GM18519 (cell line): ENCODE data around the gene TXNDC16.

Experiments
- ATAC-seq: cut with Tn5 transposase; IDR thresholded peaks from one replicate; pipeline ENCODE4 v1.9.1; 2021; ENCODE audit warnings: mild to moderate bottlenecking, moderate library complexity; ENCODE audit not compliant: unreplicated experiment, low FRiP score

Gene TXNDC16

GRCh38 chr14:52458721-52459085, 93.6 kb downstream of the TXNDC16 start:
- ATAC-seq: no peak

- ATAC-seq: no peak
Observed at GRCh38 chr14:52457411-52457810, 94.9 kb downstream of the TXNDC16 start.

- ATAC-seq: no peak
Observed at GRCh38 chr14:52455291-52456088, 96.8 kb downstream of the TXNDC16 start.

GRCh38 chr14:52447236-52447635, 105.1 kb downstream of the TXNDC16 start:
- ATAC-seq: no peak

GRCh38 chr14:52446355-52446754, 106.0 kb downstream of the TXNDC16 start:
- ATAC-seq: no peak

- ATAC-seq: no peak
Observed at GRCh38 chr14:52443506-52443905, 108.8 kb downstream of the TXNDC16 start.

GRCh38 chr14:52442602-52443001, 109.7 kb downstream of the TXNDC16 start:
- ATAC-seq: no peak

GRCh38 chr14:52442166-52442565, 110.1 kb downstream of the TXNDC16 start:
- no peak for ATAC-seq

- no peak for ATAC-seq
Observed at GRCh38 chr14:52439476-52439875, 112.8 kb downstream of the TXNDC16 start.

- ATAC-seq: no peak
Observed at GRCh38 chr14:52434955-52435354, 117.3 kb downstream of the TXNDC16 start.

GRCh38 chr14:52430474-52430873, 121.8 kb downstream of the TXNDC16 start:
- no peak for ATAC-seq

GRCh38 chr14:52429451-52429850, 122.9 kb downstream of the TXNDC16 start:
- ATAC-seq: no peak

- ATAC-seq: no peak
Observed at GRCh38 chr14:52427460-52427859, 124.8 kb downstream of the TXNDC16 start.

GRCh38 chr14:52422650-52423356, 129.5 kb downstream of the TXNDC16 start:
- no peak for ATAC-seq

- ATAC-seq: no peak
Observed at GRCh38 chr14:52417139-52417538, 135.2 kb downstream of the TXNDC16 start.

- ATAC-seq: no peak
Observed at GRCh38 chr14:52413729-52414408, 138.4 kb downstream of the TXNDC16 start.

GRCh38 chr14:52412426-52412825, 139.9 kb downstream of the TXNDC16 start:
- ATAC-seq: no peak

- ATAC-seq: no peak
Observed at GRCh38 chr14:52405314-52405713, 147.0 kb downstream of the TXNDC16 start.

GRCh38 chr14:52402812-52403526, 149.3 kb downstream of the TXNDC16 start:
- no peak for ATAC-seq

GRCh38 chr14:52400846-52401245, 151.5 kb downstream of the TXNDC16 start:
- no peak for ATAC-seq
